HCT116 (cell line): ENCODE data around the gene GTF2H3. TPM values are rescaled to one million over a fixed set of nuclear protein-coding genes. Genes with fewer than 3 reads are reported as not detected.

Source experiments
- ATAC-seq: fragments of 200-7000 bp; cut with Tn5 transposase; 2 replicates; pipeline ENCODE4 v1.9.1; 2020; ENCODE audit warnings: mild to moderate bottlenecking, moderate library complexity
- BruUV-seq: library from RNA; stranded (reverse); fragments of 400-500 nt; replicated peaks from 2 replicates; lab custom pipeline; 2021; lab: Mats Ljungman, UMichigan
- CTCF ChIA-PET: fragments of 300-600 bp; sonication (Branson Sonifier 250); formaldehyde crosslinking; loops from one replicate; lab custom pipeline; 2021; ENCODE audit warnings: antibody characterized with exemption; lab: Charles Lee
- POLR2A ChIA-PET: fragments of 300-600, 350-600 bp; sonication (Branson Sonifier 250); formaldehyde crosslinking; loops from one replicate; lab custom pipeline; 2021; ENCODE audit warnings: antibody characterized with exemption; lab: Charles Lee
- RAD21 ChIA-PET, 2 experiments: fragments of 300-600 bp; sonication (Branson Sonifier 250); formaldehyde crosslinking; loops; one replicate each; lab custom pipeline; 2023; ENCODE audit warnings: low total read pairs in 2 of 2; ENCODE audit not compliant: uncharacterized antibody in 2 of 2, unreplicated experiment in 2 of 2, low non-redundant PET in 1 of 2; lab: Charles Lee
- DNase-seq: peaks from one replicate; pipeline ENCODE4 v3.0.0-alpha.2; 2010; ENCODE audit warnings: low read depth, low spot score
- H2AFZ ChIP-seq: fragments of 200-600 bp; shearing (Covaris generic), sonication (generic); 2 replicates; pipeline ENCODE4 v1.6.1; 2017; ENCODE audit warnings: low read depth, mixed run types, mixed read lengths, antibody characterized with exemption, low read length; ENCODE audit not compliant: poor library complexity, severe bottlenecking
- H3K27ac ChIP-seq: 2 replicates; pipeline ENCODE4 v1.5.1; 2012; ENCODE audit warnings: low read depth, low read length
- H3K27me3 ChIP-seq: fragments of 200-600 bp; sonication (generic); 2 replicates; pipeline ENCODE4 v1.6.1; 2016; ENCODE audit warnings: mixed run types, low read length, mixed read lengths; ENCODE audit not compliant: insufficient read depth
- H3K36me3 ChIP-seq, 2 experiments: fragments of 200-500 bp in 1 of 2; fragments of 200-600 bp in 1 of 2; sonication (Bioruptor generic) in 1 of 2; sonication (generic) in 1 of 2; 2 replicates each; pipeline versions ENCODE4 v1.5.1 to v1.6.1; 2014 to 2016; ENCODE audit warnings: low read length in 2 of 2, inconsistent platforms in 1 of 2, mixed read lengths in 1 of 2, mixed run types in 1 of 2; ENCODE audit not compliant: insufficient read depth in 2 of 2, control insufficient read depth in 1 of 2
- H3K4me1 ChIP-seq, 2 experiments: fragments of 200-600 bp in 1 of 2; sonication (generic) in 1 of 2; 2 replicates each; pipeline versions ENCODE4 v1.5.1 to v1.6.1; 2012 to 2017; ENCODE audit warnings: low read length in 2 of 2, inconsistent platforms in 1 of 2, mild to moderate bottlenecking in 1 of 2, mixed read lengths in 1 of 2, mixed run types in 1 of 2, moderate library complexity in 1 of 2; ENCODE audit not compliant: insufficient read depth in 2 of 2, control insufficient read depth in 1 of 2
- H3K4me2 ChIP-seq: fragments of 200-600 bp; sonication (generic); 2 replicates; pipeline ENCODE4 v1.6.1; 2017; ENCODE audit warnings: mixed run types, low read length, mixed read lengths
- H3K4me3 ChIP-seq, 2 experiments: fragments of 200-600 bp in 1 of 2; sonication (generic) in 1 of 2; replicated peaks in 1 of 2; 2 replicates each; pipeline ENCODE4 v1.5.1; 2011 to 2016; ENCODE audit warnings: low read length in 2 of 2, control low read depth in 1 of 2, low read depth in 1 of 2, mild to moderate bottlenecking in 1 of 2, mixed read lengths in 1 of 2, mixed run types in 1 of 2
- H3K79me2 ChIP-seq: fragments of 200-600 bp; sonication (generic); 2 replicates; pipeline ENCODE4 v1.6.1; 2017; ENCODE audit warnings: mild to moderate bottlenecking, mixed run types, low read length, moderate library complexity, mixed read lengths; ENCODE audit not compliant: insufficient read depth
- H3K9ac ChIP-seq: fragments of 200-600 bp; sonication (generic); 2 replicates; pipeline ENCODE4 v1.6.1; 2016; ENCODE audit warnings: low read length, mixed read lengths
- H3K9me2 ChIP-seq: fragments of 200-600 bp; sonication (generic), shearing (Covaris generic); 2 replicates; pipeline ENCODE4 v1.6.1; 2017; ENCODE audit warnings: mixed run types, mild to moderate bottlenecking, moderate library complexity; ENCODE audit not compliant: insufficient read depth
- H3K9me3 ChIP-seq, 2 experiments: fragments of 200-500 bp in 1 of 2; fragments of 200-600 bp in 1 of 2; sonication (Bioruptor generic) in 1 of 2; sonication (generic) in 1 of 2; 2 replicates each; pipeline ENCODE4 v1.6.1; 2014 to 2017; ENCODE audit warnings: low read length in 2 of 2, mixed read lengths in 2 of 2, inconsistent platforms in 1 of 2, low read depth in 1 of 2, mild to moderate bottlenecking in 1 of 2, mixed run types in 1 of 2, moderate library complexity in 1 of 2; ENCODE audit not compliant: control insufficient read depth in 1 of 2, insufficient read depth in 1 of 2
- H4K20me1 ChIP-seq: fragments of 200-600 bp; sonication (generic), shearing (Covaris generic); 2 replicates; pipeline ENCODE4 v1.6.1; 2017; ENCODE audit warnings: mixed run types, mild to moderate bottlenecking, moderate library complexity; ENCODE audit not compliant: insufficient read depth
- ATF3 ChIP-seq: IDR thresholded peaks from 2 replicates; pipeline ENCODE4 v1.6.1; 2012
- CTCF ChIP-seq, 3 experiments: fragments of 200-600 bp in 1 of 3; sonication (generic) in 1 of 3; IDR thresholded peaks in 2 of 3; conservative IDR thresholded peaks in 1 of 3; 2 replicates each; pipeline ENCODE4 v1.5.1; 2012 to 2017; ENCODE audit warnings: low read depth in 2 of 3, low read length in 2 of 3, antibody characterized with exemption in 1 of 3, borderline replicate concordance in 1 of 3, control low read depth in 1 of 3, mild to moderate bottlenecking in 1 of 3, mixed read lengths in 1 of 3, mixed run types in 1 of 3, moderate library complexity in 1 of 3; ENCODE audit not compliant: insufficient read depth in 1 of 3
- EZH2 ChIP-seq: fragments of 200-600 bp; sonication (generic); IDR thresholded peaks from 2 replicates; pipeline ENCODE4 v1.6.1; 2017; ENCODE audit warnings: antibody characterized with exemption, mixed run types
- EZH2phosphoT487 ChIP-seq: fragments of 200-600 bp; IDR thresholded peaks from 2 replicates; pipeline ENCODE4 v1.6.1; 2018; ENCODE audit warnings: antibody characterized with exemption, borderline replicate concordance
- FOSL1 ChIP-seq: IDR thresholded peaks from 2 replicates; pipeline ENCODE4 v1.6.1; 2012; ENCODE audit warnings: low read depth
- JUND ChIP-seq: IDR thresholded peaks from 2 replicates; pipeline ENCODE4 v1.6.1; 2012
- MAX ChIP-seq: IDR thresholded peaks from 2 replicates; pipeline ENCODE4 v1.6.1; 2012
- POLR2AphosphoS5 ChIP-seq: IDR thresholded peaks from 2 replicates; pipeline ENCODE4 v1.6.1; 2011; ENCODE audit warnings: mild to moderate bottlenecking, low read depth, low read length, moderate library complexity
- REST ChIP-seq: IDR thresholded peaks from 2 replicates; pipeline ENCODE4 v1.6.1; 2012; ENCODE audit warnings: low read depth
- SP1 ChIP-seq: IDR thresholded peaks from 2 replicates; pipeline ENCODE4 v1.6.1; 2012; ENCODE audit warnings: low read depth
- SRF ChIP-seq: IDR thresholded peaks from 2 replicates; pipeline ENCODE4 v1.6.1; 2012; ENCODE audit warnings: low read depth
- YY1 ChIP-seq: IDR thresholded peaks from 2 replicates; pipeline ENCODE4 v1.6.1; 2011; ENCODE audit warnings: low read length, low read depth, moderate library complexity, mild to moderate bottlenecking; ENCODE audit not compliant: insufficient replicate concordance; ENCODE audit errors: extremely low read depth
- ZFX ChIP-seq: fragments of 450-650 bp; IDR thresholded peaks from 2 replicates; pipeline ENCODE4 v1.6.1; 2017
- intact Hi-C: fragments of 100-400 bp; cut with micrococcal nuclease; formaldehyde crosslinking; loops from 2 replicates; pipeline ENCODE4 v1.10.0; 2022
- total RNA-seq: library from RNA; stranded (reverse); gene quantifications from one replicate; pipeline ENCODE4 v1.2.1, GENCODE V29; 2021; ENCODE audit not compliant: unreplicated experiment

GTF2H3 gene
- total RNA-seq, 1 experiment from 2014 or later: 94.0 TPM

- Histone ChIP-seq H3K79me2 (no peaks in the 10 kb centered on the region), H3K9ac (no peak overlapping the region), H3K9me3 (no peaks in the 10 kb centered on the region), H3K36me3 (no peaks in the 10 kb centered on the region), H3K4me2 (no peak overlapping the region), H3K4me3 (no peak overlapping the region), H4K20me1 (no peaks in the 10 kb centered on the region), H3K9me2 (no peaks in the 10 kb centered on the region), H3K4me1 (no peaks in the 10 kb centered on the region), H3K27ac (no peak overlapping the region), H3K27me3 (no peaks in the 10 kb centered on the region), H2AFZ (no peak overlapping the region)
- TF ChIP-seq SRF: no peak
- no peak for TF ChIP-seq SP1
- no peak for TF ChIP-seq ZFX
- no peak for DNase-seq
- ChIA-PET POLR2A (no interaction called here), RAD21 (no interaction called here), CTCF (no interaction called here)
- BruUV-seq: no TSS peak
- ATAC-seq: no peak
- intact Hi-C loops: no loop called here
Measured at GRCh38 chr12:123690191-123690840, 56.7 kb downstream of the GTF2H3 start.

- Histone ChIP-seq H3K9me3 (no peaks in the 10 kb centered on the region), H3K9ac (no peak overlapping the region), H3K4me1 (no peaks in the 10 kb centered on the region), H3K4me2 (no peak overlapping the region), H2AFZ (no peak overlapping the region), H3K27ac (no peak overlapping the region), H3K36me3 (no peaks in the 10 kb centered on the region), H3K27me3 (no peaks in the 10 kb centered on the region), H3K79me2 (no peaks in the 10 kb centered on the region), H3K4me3 (no peak overlapping the region), H4K20me1 (no peaks in the 10 kb centered on the region), H3K9me2 (no peaks in the 10 kb centered on the region)
- ChIA-PET POLR2A (no interaction called here), RAD21 (no interaction called here), CTCF (no interaction called here)
- intact Hi-C loops: no loop called here
- no TSS peak for BruUV-seq
- ATAC-seq: no peak
- DNase-seq: no peak
- TF ChIP-seq YY1 (no peak), MAX (no peak), EZH2phosphoT487 (no peak), FOSL1 (no peak), REST (no peak), POLR2AphosphoS5 (no peak), CTCF (IDR thresholded peaks at IDR 0.05 in 2 of 3, conservative IDR thresholded peaks at IDR 0.05 in 1 of 3; ENCODE audit: borderline replicate concordance in 1 of 3, insufficient read depth in 1 of 3, low read depth in 2 of 3, low read length in 2 of 3) (no peak), SRF (no peak), ATF3 (no peak), JUND (no peak), EZH2 (no peak)
Measured at GRCh38 chr12:123696207-123696606, 62.6 kb downstream of the GTF2H3 start.
